GM11168 (cell line): ENCODE measurements around the gene ABI3BP.

Source experiments
- in situ Hi-C: fragments of 300-500 bp; cut with MboI; formaldehyde crosslinking; loops from one replicate; pipeline ENCODE4 v1.12.0; 2022; ENCODE audit warnings: low sequenced_read_pairs; ENCODE audit not compliant: unreplicated experiment

Gene ABI3BP

GRCh38 chr3:100753846-100754245 lies 239.4 kb downstream of the ABI3BP start:
- in situ Hi-C loops: no loop called here

GRCh38 chr3:100748967-100749366 lies 244.3 kb downstream of the ABI3BP start:
- in situ Hi-C loops: no loop called here

GRCh38 chr3:100748220-100748619 lies 245.0 kb downstream of the ABI3BP start:
- in situ Hi-C loops: no loop called here

GRCh38 chr3:100746092-100746491 lies 247.1 kb downstream of the ABI3BP start:
- in situ Hi-C loops: no loop called here

- in situ Hi-C loops: no loop called here
These were observed 247.6 kb downstream of the ABI3BP start for GRCh38 chr3:100745617-100746016.

- in situ Hi-C loops: no loop called here
These were observed 248.6 kb downstream of the ABI3BP start for GRCh38 chr3:100744671-100745070.

GRCh38 chr3:100743535-100743934 lies 249.7 kb downstream of the ABI3BP start:
- in situ Hi-C loops: no loop called here

- in situ Hi-C loops: no loop called here
These were observed 253.0 kb downstream of the ABI3BP start for GRCh38 chr3:100740207-100740606.

- in situ Hi-C loops: no loop called here
These were observed 255.9 kb downstream of the ABI3BP start for GRCh38 chr3:100737334-100737733.

- in situ Hi-C loops: no loop called here
These were observed 260.8 kb downstream of the ABI3BP start for GRCh38 chr3:100732435-100732834.

GRCh38 chr3:100730524-100730923 lies 262.7 kb downstream of the ABI3BP start:
- in situ Hi-C loops: no loop called here

- in situ Hi-C loops: no loop called here
These were observed 266.5 kb downstream of the ABI3BP start for GRCh38 chr3:100726706-100727105.

GRCh38 chr3:100725935-100726513 lies 267.2 kb downstream of the ABI3BP start:
- in situ Hi-C loops: no loop called here

- in situ Hi-C loops: no loop called here
These were observed 272.8 kb downstream of the ABI3BP start for GRCh38 chr3:100720426-100720825.

- in situ Hi-C loops: no loop called here
These were observed 274.1 kb downstream of the ABI3BP start for GRCh38 chr3:100719136-100719535.

- in situ Hi-C loops: no loop called here
These were observed 275.4 kb downstream of the ABI3BP start for GRCh38 chr3:100717637-100718487.

GRCh38 chr3:100717063-100717462 lies 276.2 kb downstream of the ABI3BP start:
- in situ Hi-C loops: no loop called here

- in situ Hi-C loops: no loop called here
These were observed 278.0 kb downstream of the ABI3BP start for GRCh38 chr3:100715176-100715575.

- in situ Hi-C loops: no loop called here
These were observed 282.8 kb downstream of the ABI3BP start for GRCh38 chr3:100710261-100710968.

GRCh38 chr3:100709842-100710260 lies 283.4 kb downstream of the ABI3BP start:
- in situ Hi-C loops: no loop called here
